SHP77 (cell line): ENCODE measurements around the gene SUPT3H.

Experiments used
- DNase-seq, 2 experiments: peaks; one replicate each; lab custom pipeline; 2025; lab: John Stamatoyannopoulos, UW

The SUPT3H gene

DNA sequence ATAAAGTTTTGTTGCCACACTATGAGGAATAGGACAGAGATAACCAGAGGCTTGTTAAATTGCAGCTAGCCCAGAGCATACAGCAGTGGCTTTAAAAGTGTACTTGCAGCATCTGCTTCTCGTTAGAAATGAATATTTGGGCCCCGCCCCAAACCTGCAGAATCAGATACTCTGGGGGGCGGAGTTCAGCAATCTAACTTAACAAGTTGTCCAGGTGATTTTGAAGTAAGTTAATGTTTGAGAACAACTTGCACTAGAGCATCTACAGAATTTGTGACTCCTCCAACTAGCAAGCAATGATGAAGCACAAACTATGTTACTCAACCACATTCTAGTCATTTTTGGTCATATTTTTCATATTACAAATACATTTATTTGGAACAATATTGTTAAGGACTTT, 10.6 kb upstream of the SUPT3H start:
- no peak for DNase-seq

DNA sequence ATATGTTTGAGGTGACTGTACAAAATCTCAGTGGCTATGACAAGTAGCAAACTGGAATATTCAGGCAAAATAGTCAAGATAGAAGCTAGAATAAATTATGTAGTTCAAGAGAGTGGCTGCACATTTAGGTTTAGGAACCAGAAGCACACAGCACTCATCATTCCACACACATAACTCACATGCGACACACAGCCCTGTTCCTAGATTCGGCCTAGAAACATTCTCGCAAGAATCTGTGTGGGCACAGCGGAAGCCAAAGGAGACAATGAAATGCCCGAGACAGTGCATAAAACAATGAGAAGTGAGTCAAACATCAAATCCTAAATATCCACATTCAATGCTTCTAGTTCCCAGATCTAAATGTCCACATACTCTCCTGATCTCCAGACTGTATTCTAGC, 9.5 kb upstream of the SUPT3H start:
- DNase-seq, result no peak

DNA sequence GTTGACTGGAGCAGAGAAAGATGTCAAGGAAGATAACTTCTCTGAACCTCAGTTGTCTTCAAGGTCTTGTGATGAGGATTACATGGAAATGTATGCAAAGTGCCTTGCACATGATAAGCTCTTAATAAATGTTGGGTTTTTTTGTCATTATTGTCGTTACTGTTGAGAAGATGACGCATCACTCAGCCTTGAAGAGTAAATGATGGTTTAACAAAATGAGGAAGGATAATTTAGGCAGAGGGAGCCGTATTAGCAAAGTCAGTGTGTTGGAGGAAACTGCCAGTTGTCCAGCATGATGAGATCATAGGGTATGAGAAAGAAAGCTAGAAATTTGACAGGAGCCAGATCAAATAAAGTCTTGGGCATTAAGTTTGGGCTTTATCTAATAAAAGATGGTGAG, 8.8 kb upstream of the SUPT3H start:
- DNase-seq, result no peak

DNA sequence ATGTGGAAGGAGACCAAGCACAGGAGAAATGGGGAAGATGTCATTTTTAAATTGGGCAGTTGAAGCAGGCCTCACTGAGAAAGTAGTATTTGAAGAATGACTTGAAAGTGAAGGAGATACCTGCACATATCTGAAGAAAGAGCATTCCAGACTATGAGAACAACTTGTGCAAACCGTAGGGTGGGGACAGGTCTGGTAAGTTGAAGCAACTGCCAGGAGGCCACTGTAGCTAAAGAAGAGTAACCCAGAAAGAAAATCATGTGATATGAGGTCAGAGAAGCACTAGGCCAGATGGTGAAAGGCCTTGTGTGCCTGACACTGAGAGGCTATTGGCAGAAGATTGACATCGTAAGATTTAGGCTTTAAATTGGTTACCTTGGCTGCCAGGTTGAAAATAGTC, 4.7 kb upstream of the SUPT3H start:
- no peak for DNase-seq

DNA sequence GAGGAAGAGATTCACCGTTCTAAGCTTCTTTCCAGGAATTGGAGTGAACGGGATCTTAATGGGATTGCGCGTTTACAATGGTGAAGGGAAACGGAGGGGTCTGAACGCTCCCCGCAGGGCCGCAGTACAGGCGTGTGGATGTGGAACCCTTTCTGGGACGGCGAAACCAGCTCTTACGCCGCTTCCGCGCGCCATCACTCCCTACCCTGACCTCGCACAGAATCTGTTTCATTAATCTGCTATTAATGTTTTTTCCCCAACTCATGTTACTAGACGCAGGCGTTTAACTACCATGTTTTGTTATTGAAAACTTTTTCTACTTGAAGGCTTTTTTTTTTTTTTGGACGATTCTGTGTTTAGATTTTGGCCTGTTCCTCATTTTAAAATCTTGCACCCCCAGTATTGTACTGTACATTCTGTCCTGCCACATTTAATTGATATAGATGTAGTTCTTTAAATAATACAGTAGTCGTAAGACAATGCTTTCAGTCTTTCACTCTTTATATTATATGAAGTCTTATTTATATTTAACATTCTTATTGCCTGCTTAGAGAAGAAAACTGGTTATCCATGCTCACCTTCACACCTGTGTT, 696 bp upstream of the SUPT3H start:
- DNase-seq, result peak; percentile 72 to 83

GRCh38 chr6:45377043-45377553, 636 bp downstream of the SUPT3H start:
- DNase-seq, result no peak

GRCh38 chr6:45376310-45377042, 1.3 kb downstream of the SUPT3H start:
- no peak for DNase-seq

DNA sequence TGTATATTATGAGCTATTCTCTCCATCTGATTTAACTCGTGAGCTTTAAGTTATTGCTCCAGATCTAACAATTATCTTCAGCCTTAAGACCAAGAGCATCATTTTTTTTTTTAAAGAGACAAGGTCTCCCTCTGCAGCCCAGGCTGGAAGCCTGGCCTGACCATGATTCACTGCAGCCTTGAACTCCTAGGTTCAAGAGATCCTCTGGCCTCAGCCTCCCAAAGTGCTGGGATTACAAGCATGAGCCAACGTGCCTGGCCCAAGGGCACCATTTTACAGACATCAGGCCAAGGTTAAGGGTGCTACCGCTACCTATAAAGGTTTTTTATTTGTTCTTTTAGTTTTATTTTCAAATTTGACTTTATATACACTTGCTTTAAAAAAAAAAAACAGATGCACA, 2.3 kb downstream of the SUPT3H start:
- DNase-seq, result no peak

DNA sequence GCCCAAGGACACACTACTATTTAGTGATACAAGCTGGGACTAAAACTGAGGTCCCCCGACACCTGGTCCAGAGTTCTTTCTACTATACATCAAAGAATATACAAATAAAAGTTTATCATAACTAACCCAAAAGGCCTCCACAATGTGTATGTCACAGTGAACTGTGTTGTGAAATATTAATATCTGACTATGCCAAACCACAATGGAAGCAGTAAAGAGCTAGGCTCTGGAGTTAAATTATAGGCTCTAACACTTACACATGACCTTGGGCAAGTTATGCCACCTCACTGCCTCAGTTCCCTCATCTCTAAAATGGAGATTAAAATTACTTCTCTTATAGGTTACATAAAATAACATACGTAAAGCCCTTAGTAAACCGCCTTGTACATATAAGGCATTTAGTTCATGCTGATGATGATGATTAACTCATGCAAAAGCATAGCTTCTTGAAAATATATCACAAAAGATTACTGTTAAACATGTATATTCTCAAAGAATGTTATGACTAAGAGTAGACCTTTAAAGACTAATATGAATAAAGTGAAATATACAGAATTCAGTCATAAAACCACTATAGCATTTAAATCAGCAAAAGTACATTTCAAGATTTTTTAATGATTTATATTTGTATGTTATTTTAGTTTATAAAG, 5.7 kb downstream of the SUPT3H start:
- DNase-seq, result no peak

- no peak for DNase-seq
These were observed 7.9 kb downstream of the SUPT3H start for GRCh38 chr6:45369870-45370269.

DNA sequence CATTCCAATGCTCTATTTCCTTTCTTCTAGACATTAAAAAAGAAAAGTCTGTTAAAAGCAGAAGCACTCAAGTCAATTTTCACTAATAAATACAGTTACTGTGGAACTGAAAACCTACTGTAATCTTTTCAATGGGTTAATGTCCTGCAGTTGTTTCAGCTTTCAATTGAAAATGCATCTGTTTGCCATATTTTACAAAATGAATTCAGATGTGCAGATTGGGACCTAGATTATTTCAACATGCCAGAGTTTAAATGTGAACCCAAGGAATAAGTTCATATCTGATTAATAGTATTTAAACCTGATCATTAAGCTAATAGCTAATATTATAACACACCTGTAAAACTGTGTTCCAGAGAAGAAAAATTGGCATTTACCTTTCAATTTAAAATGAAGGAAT, 9.7 kb downstream of the SUPT3H start:
- DNase-seq, result no peak

GRCh38 chr6:45366534-45366933, 11.2 kb downstream of the SUPT3H start:
- no peak for DNase-seq

DNA sequence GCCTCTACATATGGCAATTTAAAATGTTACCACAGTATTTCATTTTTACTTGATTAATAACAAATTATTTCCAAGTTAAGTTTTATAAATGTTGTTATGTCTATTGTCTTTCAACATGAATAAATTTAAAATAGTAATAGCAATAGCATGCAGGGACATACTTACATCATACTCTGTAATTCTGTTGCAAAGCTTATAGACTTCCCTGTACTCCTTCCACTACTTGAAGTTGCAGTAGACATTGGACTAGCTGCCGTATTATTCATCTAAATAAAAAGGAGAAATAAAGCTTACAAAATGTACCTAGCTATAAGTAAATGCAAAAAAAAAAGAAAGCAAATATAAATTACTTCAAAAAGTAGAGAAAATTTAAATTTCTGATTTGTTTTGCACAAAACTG, 12.7 kb downstream of the SUPT3H start:
- no peak for DNase-seq

DNA sequence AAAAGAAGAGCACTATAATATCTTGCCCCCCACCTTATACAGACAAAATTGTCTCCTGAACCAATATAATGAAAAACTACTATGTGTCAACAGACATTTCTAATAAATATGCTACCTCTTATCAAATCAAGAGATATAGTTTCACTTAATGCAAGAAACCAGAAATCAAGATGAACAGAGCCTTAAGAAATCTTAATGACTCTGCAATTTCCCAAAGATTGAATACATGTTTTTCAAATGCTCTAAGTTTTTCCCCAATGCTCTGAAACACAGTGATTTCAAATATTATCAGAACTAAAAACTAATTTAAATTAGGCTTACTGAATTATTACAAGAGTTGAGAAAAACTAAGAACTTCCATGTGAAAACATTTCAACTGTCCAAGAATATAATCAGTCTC, 13.3 kb downstream of the SUPT3H start:
- no peak for DNase-seq

- no peak for DNase-seq
These were observed 24.1 kb downstream of the SUPT3H start for GRCh38 chr6:45353654-45354053.

DNA sequence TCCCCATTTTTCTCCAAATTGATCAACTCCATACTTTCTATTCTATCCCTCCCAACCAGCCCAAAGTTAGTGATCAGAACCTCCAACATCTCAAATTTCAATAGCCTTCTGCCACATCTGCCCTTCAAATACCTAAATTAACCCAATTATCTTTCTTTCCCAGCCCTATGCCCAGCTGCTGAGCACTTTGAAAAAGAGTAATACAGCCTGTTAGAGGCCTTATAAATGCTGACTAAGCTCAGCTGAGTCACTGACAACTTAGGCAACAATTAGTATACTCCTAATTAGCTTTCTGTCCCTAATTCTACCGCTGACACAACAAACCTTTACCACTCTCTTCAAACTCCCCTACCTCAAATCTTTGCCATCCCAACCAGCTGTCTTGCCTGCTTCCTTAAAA, 26.1 kb downstream of the SUPT3H start:
- no peak for DNase-seq

DNA sequence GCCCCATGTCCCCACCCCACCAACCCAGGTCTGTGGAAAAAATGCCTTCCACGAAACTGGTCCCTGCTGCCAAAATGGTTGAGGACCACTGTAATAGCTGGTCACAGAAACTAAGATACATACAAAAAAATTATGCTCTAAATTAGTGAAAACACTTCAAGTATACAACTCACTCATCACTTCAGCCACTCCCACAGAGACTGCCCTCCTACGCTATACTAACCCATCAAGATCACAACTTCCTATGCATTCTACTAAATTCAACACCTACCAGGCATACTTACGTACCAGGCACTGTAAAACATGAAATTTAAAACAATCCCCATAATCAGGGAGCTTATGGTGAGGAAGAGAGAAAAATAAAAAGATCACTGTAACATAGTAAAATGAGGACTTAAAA, 26.7 kb downstream of the SUPT3H start:
- no peak for DNase-seq

GRCh38 chr6:45350186-45350710, 27.5 kb downstream of the SUPT3H start:
- DNase-seq, result no peak

GRCh38 chr6:45344900-45345299, 32.8 kb downstream of the SUPT3H start:
- DNase-seq, result no peak

GRCh38 chr6:45328523-45328922, 49.2 kb downstream of the SUPT3H start:
- no peak for DNase-seq

- peak in 1 of 2 experiments; percentile 8 for DNase-seq
These were observed 49.7 kb downstream of the SUPT3H start, which contains the start of gene RUNX2 for GRCh38 chr6:45327956-45328522. Gene RUNX2, plus strand, starts transcription at chr6:45328330. Its CDS starts 397 bp downstream, at chr6:45328727.

DNA sequence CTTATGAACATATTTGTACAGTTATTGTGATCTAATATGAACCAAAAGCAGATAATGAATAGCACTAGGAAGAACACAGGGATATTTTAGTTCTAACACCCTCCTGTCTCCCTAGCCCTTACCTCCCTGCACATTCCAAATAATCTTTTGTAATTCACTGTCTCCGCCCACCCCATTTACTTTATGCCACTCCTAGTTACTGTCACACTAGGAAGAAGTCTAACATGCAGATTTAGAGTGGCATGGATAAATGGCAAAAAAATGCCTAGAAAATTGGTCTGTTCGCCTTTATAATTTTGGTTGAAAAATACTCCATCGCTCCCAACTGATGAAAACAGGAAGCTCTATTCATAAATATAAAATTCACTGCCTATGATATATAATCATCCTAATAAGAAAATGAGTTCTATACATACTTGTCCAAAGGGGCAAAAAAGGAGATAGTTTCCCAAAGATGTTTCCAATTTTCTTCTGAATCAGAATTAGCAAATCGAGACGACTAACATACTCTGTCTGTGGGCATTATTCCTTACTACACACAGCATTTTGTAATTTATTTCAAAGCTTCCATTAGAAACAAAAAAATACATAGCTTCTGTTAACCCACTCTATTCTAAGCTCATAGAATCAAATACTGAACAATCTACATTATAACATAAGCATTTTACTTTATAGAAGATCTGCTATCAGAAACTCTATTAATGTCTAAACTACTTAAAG, 50.9 kb downstream of the SUPT3H start:
- no peak for DNase-seq
